ENCODE results near the gene NPSR1.

DNA sequence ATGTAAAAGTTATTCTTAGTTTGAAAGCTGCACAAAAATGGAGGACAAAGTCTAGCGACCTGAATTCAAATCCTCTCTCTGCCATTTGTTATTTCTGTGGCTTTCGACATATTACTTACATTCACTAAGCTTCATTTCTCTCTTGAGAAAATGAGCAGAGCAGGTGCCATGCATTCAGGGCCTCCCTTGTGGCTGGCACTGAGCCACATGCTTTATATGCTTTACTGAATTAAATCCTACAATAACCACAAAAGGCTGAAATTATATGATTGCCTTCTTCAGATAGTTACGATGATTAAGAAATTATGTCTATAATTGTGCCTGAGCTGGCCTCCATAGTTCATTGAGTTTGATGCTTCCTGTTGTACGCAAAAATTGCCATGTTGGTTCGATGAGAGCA lies 98.7 kb downstream of the NPSR1 start:
- TF ChIP-seq, protein P1, sequence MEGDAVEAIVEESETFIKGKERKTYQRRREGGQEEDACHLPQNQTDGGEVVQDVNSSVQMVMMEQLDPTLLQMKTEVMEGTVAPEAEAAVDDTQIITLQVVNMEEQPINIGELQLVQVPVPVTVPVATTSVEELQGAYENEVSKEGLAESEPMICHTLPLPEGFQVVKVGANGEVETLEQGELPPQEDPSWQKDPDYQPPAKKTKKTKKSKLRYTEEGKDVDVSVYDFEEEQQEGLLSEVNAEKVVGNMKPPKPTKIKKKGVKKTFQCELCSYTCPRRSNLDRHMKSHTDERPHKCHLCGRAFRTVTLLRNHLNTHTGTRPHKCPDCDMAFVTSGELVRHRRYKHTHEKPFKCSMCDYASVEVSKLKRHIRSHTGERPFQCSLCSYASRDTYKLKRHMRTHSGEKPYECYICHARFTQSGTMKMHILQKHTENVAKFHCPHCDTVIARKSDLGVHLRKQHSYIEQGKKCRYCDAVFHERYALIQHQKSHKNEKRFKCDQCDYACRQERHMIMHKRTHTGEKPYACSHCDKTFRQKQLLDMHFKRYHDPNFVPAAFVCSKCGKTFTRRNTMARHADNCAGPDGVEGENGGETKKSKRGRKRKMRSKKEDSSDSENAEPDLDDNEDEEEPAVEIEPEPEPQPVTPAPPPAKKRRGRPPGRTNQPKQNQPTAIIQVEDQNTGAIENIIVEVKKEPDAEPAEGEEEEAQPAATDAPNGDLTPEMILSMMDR (conservative IDR thresholded peaks at IDR 0.05; ENCODE audit: low read length): no peak
- no peak for TF ChIP-seq EZH2phosphoT487 (IDR thresholded peaks at IDR 0.05; ENCODE audit: borderline replicate concordance, low read depth, low read length)

Measured in OCI-LY7 (cell line).